GM12801 (cell line): ENCODE results near the gene SCAMP1.

Experiments
- CTCF ChIP-seq: IDR thresholded peaks from one replicate; pipeline ENCODE4 v1.5.1; 2011; ENCODE audit warnings: control low read depth; ENCODE audit not compliant: insufficient read length; ENCODE audit errors: extremely low read depth

The SCAMP1 gene

GRCh38 chr5:78345485-78345884 is 14.9 kb upstream of the SCAMP1 start:
- no peak for TF ChIP-seq CTCF

DNA sequence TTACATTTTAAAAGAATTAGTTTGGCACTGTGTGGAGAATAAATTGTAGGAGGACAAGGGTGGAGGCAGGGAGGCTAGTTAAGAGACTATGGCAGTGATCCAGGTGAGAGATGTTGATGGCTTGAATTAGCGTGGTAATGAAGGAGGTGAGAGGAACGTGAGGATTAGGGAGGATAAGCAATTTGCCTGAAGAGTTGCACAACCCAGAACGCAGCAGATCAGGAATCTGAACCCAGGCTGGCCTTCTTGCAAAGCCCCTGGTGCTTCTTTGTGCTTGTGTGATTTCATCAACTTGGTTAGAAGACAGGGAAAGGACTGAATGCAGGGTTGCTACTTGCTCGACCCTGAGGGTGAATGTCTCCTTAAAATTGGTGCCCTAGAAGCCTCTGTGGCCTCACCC is 6.9 kb upstream of the SCAMP1 start:
- TF ChIP-seq CTCF, result no peak

DNA sequence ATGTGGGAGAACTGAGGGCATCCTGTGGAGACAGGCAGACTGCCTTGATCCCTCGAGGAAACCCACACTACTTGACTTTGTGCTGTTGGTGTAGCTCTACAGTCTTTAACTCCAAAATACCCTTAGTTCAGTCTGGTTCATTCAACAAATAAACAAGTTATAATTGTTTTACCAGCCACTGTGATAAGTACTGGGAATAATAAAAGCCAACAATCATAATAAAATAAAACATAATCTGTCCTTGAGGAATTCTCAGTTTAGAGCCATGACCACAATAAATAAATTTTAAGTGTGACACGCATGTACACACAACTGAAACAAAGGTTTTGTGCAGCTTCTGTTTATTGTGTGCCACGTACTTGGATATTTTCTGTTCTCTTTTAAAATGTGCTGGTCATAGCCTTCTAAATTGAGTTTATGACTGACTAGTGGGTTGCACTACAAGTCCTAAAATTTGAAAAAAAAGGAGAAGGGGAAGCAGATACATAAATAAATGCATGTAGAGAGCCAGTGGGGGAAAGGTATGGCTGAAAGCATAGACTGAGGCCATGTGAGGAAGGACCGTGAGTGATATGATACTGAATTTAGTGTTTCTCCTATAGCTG is 6.2 kb upstream of the SCAMP1 start:
- TF ChIP-seq CTCF, result no peak

- TF ChIP-seq CTCF, result no peak
Measured at GRCh38 chr5:78355561-78355960, 4.9 kb upstream of the SCAMP1 start.

- no peak for TF ChIP-seq CTCF
Measured at GRCh38 chr5:78360674-78360923, 182 bp downstream of the SCAMP1 start.

GRCh38 chr5:78360924-78361630 is 660 bp downstream of the SCAMP1 start:
- TF ChIP-seq CTCF, result no peak

GRCh38 chr5:78361631-78361993 is 1.2 kb downstream of the SCAMP1 start:
- TF ChIP-seq CTCF, result no peak
